ENCODE measurements around the gene MAPK9. TPM values are rescaled to one million over a fixed set of nuclear protein-coding genes. Genes with fewer than 3 reads are reported as not detected.

Gene MAPK9
- total and polyA plus RNA-seq, 7 experiments from 2014 or later: 14.7 to 41.4 (median 30.4) TPM

DNA sequence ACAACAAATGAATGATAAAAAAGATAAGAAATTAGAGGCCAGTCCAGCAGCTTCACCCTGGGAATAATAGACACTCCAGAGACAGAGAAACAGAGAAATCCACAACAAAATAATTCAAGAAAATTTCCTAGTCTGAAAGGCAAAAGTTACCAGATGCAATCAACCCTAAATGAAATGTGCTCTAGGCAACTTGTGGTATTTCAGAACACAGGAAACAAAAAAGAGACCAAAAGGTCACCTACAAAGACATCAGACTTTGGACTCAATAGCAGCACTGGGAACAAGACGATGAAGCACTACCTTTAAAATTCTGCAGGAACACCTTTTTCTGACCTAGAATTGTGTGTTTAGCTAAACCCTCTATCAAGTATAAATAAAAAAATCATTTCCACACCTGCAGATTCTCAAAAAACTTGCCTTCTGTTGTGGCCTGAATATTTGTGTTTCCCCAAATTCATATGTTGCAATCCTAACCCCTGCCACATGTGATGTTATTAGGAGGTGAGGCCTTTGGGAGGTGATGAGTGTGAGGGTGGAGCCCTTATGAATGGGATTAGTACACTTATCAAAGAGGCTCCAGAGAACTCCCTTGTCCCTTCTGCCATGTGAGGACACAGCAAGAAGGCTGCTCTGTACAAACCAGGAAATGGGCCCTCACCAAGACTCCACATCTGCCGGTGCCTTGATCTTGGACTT, 5.9 kb upstream of the MAPK9 start:
- H3K4me1 ChIP-seq (ENCODE audit: control insufficient read depth in 2 of 2, insufficient read depth in 2 of 2, low read length in 2 of 2): peaks cover 8 to 10% of the 10 kb centered on the region in 2 donors
- Mint-ChIP-seq H3K9me3 (peaks cover 0 to under 1% (median 0%) of the 10 kb centered on the region in 11 donors), H3K4me3 (no peak overlapping the region), H3K36me3 (peaks cover 0 to 1% (median 0%) of the 10 kb centered on the region in 5 donors), H3K4me1 (peaks cover 12 to 38% (median 26%) of the 10 kb centered on the region in 7 donors), H3K27ac (peak overlapping the region in 2 of 9 donors; percentile 34 to 67), H3K27me3 (peaks cover 0 to 8% (median 0%) of the 10 kb centered on the region in 5 donors)
- no peak overlapping the region for H3K4me3 ChIP-seq (ENCODE audit: low read length)
- DNase-seq (no peak), ATAC-seq (no peak)
- ChIA-PET CTCF (no interaction called here), POLR2A (no interaction called here)
- H3K27me3 ChIP-seq (ENCODE audit: control insufficient read depth in 2 of 2, insufficient read depth in 2 of 2, low read length in 2 of 2): no peaks in the 10 kb centered on the region
- intact Hi-C loops (cut with micrococcal nuclease): loop anchor here in 1 of 2 donors (10.0 kb wide), 1 partner anchor 443 kb away; the partner anchor contains the start of gene MRNIP
- H3K27ac ChIP-seq (ENCODE audit: low read depth, low read length): no peak overlapping the region
- H3K9me3 ChIP-seq (ENCODE audit: control insufficient read depth in 2 of 3, low read length in 3 of 3): no peaks in the 10 kb centered on the region
- no peaks in the 10 kb centered on the region for H3K36me3 ChIP-seq (ENCODE audit: control insufficient read depth in 2 of 3, insufficient read depth in 3 of 3, low read length in 3 of 3)

DNA sequence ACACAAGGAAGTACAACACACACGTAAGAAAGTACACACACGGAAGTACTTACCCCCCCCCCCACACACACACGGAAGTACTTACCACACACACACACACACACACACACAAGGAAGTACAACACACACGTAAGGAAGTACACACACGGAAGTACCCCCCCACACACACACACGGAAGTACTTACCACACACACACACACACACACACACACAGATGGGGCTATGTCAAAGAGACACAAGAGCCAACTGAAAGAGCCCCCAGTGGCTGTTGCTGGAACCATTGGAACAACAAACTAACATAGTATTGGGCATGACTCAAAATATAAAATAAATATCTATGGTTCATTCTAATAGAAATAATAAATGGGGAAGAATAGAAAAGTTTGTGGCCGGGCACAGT, 4.9 kb upstream of the MAPK9 start:
- H3K4me3 Mint-ChIP-seq: no peak overlapping the region

DNA sequence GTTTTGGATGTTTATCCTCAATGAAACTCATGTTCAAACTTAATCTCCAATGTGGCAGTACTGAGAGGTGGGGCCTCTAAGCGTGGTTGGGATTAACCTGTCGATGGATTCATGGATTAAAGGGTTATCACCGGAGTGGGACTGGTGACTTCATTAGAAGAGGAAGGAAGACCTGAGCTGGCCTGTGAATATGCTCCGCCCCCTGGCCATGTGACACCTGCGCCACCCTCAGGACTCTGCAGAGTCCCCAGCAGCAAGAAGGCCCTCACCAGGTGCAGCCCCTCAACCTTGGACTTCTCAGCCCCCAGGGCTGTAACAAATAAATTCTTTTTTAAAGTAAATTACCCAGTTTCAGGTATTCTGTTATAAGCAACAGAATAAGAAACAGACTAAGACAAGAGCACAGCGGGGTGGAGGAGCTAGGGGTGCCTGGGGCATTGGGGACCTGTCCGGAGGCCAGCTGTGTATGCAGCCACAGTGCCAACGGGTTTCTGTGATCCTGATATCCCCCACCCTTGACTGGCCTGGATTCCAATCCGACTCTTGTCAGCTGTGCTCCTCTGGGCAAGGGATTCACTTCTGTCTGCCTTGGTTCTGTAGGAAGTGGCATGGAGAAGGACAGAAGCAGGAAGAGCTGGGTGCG, 3.2 kb upstream of the MAPK9 start:
- peaks cover 25 to 52% (median 41%) of the 10 kb centered on the region in 7 donors for H3K4me1 Mint-ChIP-seq
- POLR2A ChIA-PET: interaction anchor here (0.8 to 4.7 kb wide), 3 partner anchors 12 to 34 kb away, joined by 3 to 39 read pairs (median 3); no protein-coding TSS in a partner anchor
- intact Hi-C loops (cut with micrococcal nuclease): loop anchor here (5.0 to 10.0 kb wide), 3 partner anchors 392 to 478 kb away; partner anchors contain the start of gene MRNIP (in 1 of the 2)

More for the DNA sequence above, 4.9 kb upstream of the MAPK9 start:
- H3K9me3 Mint-ChIP-seq: peaks cover 0 to 3% (median 0%) of the 10 kb centered on the region in 11 donors
- ChIA-PET POLR2A (no interaction called here), CTCF (interaction anchor here (5.0 kb wide), 1 partner anchor 19 kb away, joined by 72 read pairs; no protein-coding TSS in a partner anchor)
- Histone ChIP-seq H3K4me1 (ENCODE audit: control insufficient read depth in 2 of 2, insufficient read depth in 2 of 2, low read length in 2 of 2) (peaks cover 8 to 10% of the 10 kb centered on the region in 2 donors), H3K27me3 (ENCODE audit: control insufficient read depth in 2 of 2, insufficient read depth in 2 of 2, low read length in 2 of 2) (no peaks in the 10 kb centered on the region), H3K36me3 (ENCODE audit: control insufficient read depth in 2 of 3, insufficient read depth in 3 of 3, low read length in 3 of 3) (no peaks in the 10 kb centered on the region), H3K9me3 (ENCODE audit: control insufficient read depth in 2 of 3, low read length in 3 of 3) (no peaks in the 10 kb centered on the region), H3K4me3 (ENCODE audit: low read length) (no peak overlapping the region), H3K27ac (ENCODE audit: low read depth, low read length) (no peak overlapping the region)
- peaks cover 0 to 1% (median 0%) of the 10 kb centered on the region in 5 donors for H3K36me3 Mint-ChIP-seq
- ATAC-seq (no peak), DNase-seq (no peak)
- H3K27me3 Mint-ChIP-seq: peaks cover 0 to 6% (median 0%) of the 10 kb centered on the region in 5 donors
- peak overlapping the region in 2 of 9 donors; percentile 2 to 86 for H3K27ac Mint-ChIP-seq
- peaks cover 15 to 42% (median 30%) of the 10 kb centered on the region in 7 donors for H3K4me1 Mint-ChIP-seq
- intact Hi-C loops (cut with micrococcal nuclease): loop anchor here in 1 of 2 donors (10.0 kb wide), 1 partner anchor 442 kb away; the partner anchor contains the start of gene MRNIP

DNA sequence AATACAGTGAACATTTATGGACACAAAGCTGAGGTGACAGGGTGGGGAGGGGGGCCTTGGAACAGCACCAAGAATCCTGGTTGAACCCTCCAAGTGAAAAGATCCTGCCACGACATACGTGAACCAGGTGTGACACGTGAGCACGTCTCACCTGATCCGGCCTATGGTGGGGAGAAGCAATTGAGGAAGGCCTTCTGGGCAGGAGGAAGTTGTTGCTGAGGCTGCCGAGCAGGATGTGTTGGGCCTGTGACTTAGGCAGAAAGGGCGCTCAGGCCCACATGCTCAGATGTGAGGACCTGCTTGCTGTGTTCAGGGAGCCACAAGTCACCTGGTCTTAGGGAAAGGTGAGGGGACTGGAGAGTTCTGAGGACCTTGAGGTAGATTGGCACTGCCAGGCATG, 2.5 kb upstream of the MAPK9 start:
- Mint-ChIP-seq H3K27me3 (no peaks in the 10 kb centered on the region), H3K4me1 (peaks cover 27 to 55% (median 44%) of the 10 kb centered on the region in 7 donors), H3K27ac (peak overlapping the region in 8 of 9 donors; percentile 50 to 100 (median 100)), H3K9me3 (peaks cover 0 to 6% (median 0%) of the 10 kb centered on the region in 11 donors), H3K36me3 (peaks cover 0 to 4% (median 0%) of the 10 kb centered on the region in 5 donors), H3K4me3 (peak overlapping the region in 2 of 10 donors; percentile 1 to 98)
- Histone ChIP-seq H3K4me1 (ENCODE audit: control insufficient read depth in 2 of 2, insufficient read depth in 2 of 2, low read length in 2 of 2) (peaks cover 15 to 17% of the 10 kb centered on the region in 2 donors), H3K36me3 (ENCODE audit: control insufficient read depth in 2 of 3, insufficient read depth in 3 of 3, low read length in 3 of 3) (no peaks in the 10 kb centered on the region), H3K4me3 (ENCODE audit: low read length) (no peak overlapping the region), H3K27me3 (ENCODE audit: control insufficient read depth in 2 of 2, insufficient read depth in 2 of 2, low read length in 2 of 2) (no peaks in the 10 kb centered on the region), H3K27ac (ENCODE audit: low read depth, low read length) (peak overlapping the region; percentile 96), H3K9me3 (ENCODE audit: control insufficient read depth in 2 of 3, low read length in 3 of 3) (no peaks in the 10 kb centered on the region)
- ChIA-PET POLR2A (interaction anchor here (1.4 to 4.7 kb wide), 2 partner anchors 21 to 34 kb away, joined by 3 to 39 read pairs; no protein-coding TSS in a partner anchor), CTCF (interaction anchor here (0.7 to 5.0 kb wide), 9 partner anchors 9 to 34 kb away, joined by 3 to 72 read pairs (median 4); no protein-coding TSS in a partner anchor)
- intact Hi-C loops (cut with micrococcal nuclease): loop anchor here (5.0 to 10.0 kb wide), 3 partner anchors 393 to 477 kb away; partner anchors contain the start of gene MRNIP (in 1 of the 2)
- ATAC-seq (no peak), DNase-seq (no peak)

More for the DNA sequence above, 3.2 kb upstream of the MAPK9 start:
- H3K4me3 Mint-ChIP-seq: no peak overlapping the region
- peaks cover 0 to 6% (median 0%) of the 10 kb centered on the region in 11 donors for H3K9me3 Mint-ChIP-seq
- Histone ChIP-seq H3K36me3 (ENCODE audit: control insufficient read depth in 2 of 3, insufficient read depth in 3 of 3, low read length in 3 of 3) (no peaks in the 10 kb centered on the region), H3K27me3 (ENCODE audit: control insufficient read depth in 2 of 2, insufficient read depth in 2 of 2, low read length in 2 of 2) (no peaks in the 10 kb centered on the region), H3K27ac (ENCODE audit: low read depth, low read length) (peak overlapping the region; percentile 96), H3K9me3 (ENCODE audit: control insufficient read depth in 2 of 3, low read length in 3 of 3) (no peaks in the 10 kb centered on the region), H3K4me1 (ENCODE audit: control insufficient read depth in 2 of 2, insufficient read depth in 2 of 2, low read length in 2 of 2) (peaks cover 14 to 15% of the 10 kb centered on the region in 2 donors), H3K4me3 (ENCODE audit: low read length) (no peak overlapping the region)
- ATAC-seq: no peak
- H3K27me3 Mint-ChIP-seq: no peaks in the 10 kb centered on the region
- H3K27ac Mint-ChIP-seq: peak overlapping the region in 8 of 9 donors; percentile 50 to 100 (median 100)
- DNase-seq: no peak
- peaks cover 0 to 3% (median 0%) of the 10 kb centered on the region in 5 donors for H3K36me3 Mint-ChIP-seq
- CTCF ChIA-PET: interaction anchor here (1.3 to 5.0 kb wide), 3 partner anchors 20 to 33 kb away, joined by 6 to 72 read pairs (median 30); no protein-coding TSS in a partner anchor

DNA sequence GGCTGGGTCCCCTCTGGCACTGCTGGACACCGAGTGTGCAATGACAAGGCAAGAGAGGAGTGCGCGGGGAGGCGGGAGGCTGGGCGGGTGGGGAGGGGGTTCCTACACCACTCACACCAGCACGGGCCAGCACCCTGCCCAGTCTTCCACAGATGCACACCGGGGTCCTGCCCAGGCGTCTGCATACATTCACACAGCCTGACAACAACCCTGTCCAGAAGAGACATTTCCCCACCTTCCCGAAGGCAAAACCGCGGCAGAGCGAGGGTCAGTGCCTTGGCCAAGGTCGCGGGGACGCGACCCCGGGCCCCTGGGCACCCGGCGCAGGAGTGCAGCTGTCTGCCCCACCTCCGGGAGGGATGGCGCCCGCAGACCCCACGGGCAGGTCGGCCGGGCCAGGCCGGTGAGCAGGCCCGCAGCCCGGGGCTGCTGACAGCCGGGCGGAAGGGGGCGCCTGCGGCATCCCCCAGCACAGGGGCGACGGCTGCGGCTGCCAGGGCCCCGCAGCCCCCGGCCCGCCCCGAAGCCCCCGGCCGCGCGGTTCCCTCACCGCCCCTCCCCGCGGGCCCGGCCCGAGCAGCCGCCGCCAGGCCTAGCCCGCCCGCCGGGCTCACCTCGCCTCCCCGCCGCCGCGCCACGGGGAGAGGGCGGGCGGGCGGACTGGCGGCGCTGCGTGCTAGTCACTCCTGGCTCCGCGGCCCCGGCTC, 496 bp downstream of the MAPK9 start:
- Mint-ChIP-seq H3K9me3 (peaks cover 0 to 6% (median 0%) of the 10 kb centered on the region in 11 donors), H3K36me3 (peaks cover 3 to 22% (median 8%) of the 10 kb centered on the region in 5 donors), H3K27me3 (no peaks in the 10 kb centered on the region), H3K4me1 (peaks cover 31 to 73% (median 54%) of the 10 kb centered on the region in 7 donors), H3K4me3 (peak overlapping the region; percentile 84 to 99 (median 88)), H3K27ac (peak overlapping the region; percentile 75 to 99 (median 92))
- intact Hi-C loops (cut with micrococcal nuclease): loop anchor here (5.0 to 10.0 kb wide), 3 partner anchors 396 to 474 kb away; partner anchors contain the start of gene MRNIP (in 1 of the 2)
- DNase-seq (peak in 1 of 9 donors; percentile 19), ATAC-seq (peak; percentile 15)
- Histone ChIP-seq H3K9me3 (ENCODE audit: control insufficient read depth in 2 of 3, low read length in 3 of 3) (no peaks in the 10 kb centered on the region), H3K4me3 (ENCODE audit: low read length) (peak overlapping the region; percentile 59), H3K36me3 (ENCODE audit: control insufficient read depth in 2 of 3, insufficient read depth in 3 of 3, low read length in 3 of 3) (peaks cover 0 to 5% (median 0%) of the 10 kb centered on the region in 3 experiments), H3K27ac (ENCODE audit: low read depth, low read length) (peak overlapping the region; percentile 64), H3K27me3 (ENCODE audit: control insufficient read depth in 2 of 2, insufficient read depth in 2 of 2, low read length in 2 of 2) (no peaks in the 10 kb centered on the region), H3K4me1 (ENCODE audit: control insufficient read depth in 2 of 2, insufficient read depth in 2 of 2, low read length in 2 of 2) (peaks cover 15 to 17% of the 10 kb centered on the region in 2 donors)
- ChIA-PET CTCF (interaction anchor here (1.2 to 5.0 kb wide), 3 partner anchors 24 to 37 kb away, joined by 8 to 72 read pairs (median 19); no protein-coding TSS in a partner anchor), POLR2A (interaction anchor here (0.7 to 4.7 kb wide), 3 partner anchors 24 kb away, joined by 3 to 39 read pairs (median 3); no protein-coding TSS in a partner anchor)

Data from naive thymus-derived CD4-positive, alpha-beta T cell (primary cell).